ENCODE data around the gene KCNQ5.

KCNQ5 gene

DNA sequence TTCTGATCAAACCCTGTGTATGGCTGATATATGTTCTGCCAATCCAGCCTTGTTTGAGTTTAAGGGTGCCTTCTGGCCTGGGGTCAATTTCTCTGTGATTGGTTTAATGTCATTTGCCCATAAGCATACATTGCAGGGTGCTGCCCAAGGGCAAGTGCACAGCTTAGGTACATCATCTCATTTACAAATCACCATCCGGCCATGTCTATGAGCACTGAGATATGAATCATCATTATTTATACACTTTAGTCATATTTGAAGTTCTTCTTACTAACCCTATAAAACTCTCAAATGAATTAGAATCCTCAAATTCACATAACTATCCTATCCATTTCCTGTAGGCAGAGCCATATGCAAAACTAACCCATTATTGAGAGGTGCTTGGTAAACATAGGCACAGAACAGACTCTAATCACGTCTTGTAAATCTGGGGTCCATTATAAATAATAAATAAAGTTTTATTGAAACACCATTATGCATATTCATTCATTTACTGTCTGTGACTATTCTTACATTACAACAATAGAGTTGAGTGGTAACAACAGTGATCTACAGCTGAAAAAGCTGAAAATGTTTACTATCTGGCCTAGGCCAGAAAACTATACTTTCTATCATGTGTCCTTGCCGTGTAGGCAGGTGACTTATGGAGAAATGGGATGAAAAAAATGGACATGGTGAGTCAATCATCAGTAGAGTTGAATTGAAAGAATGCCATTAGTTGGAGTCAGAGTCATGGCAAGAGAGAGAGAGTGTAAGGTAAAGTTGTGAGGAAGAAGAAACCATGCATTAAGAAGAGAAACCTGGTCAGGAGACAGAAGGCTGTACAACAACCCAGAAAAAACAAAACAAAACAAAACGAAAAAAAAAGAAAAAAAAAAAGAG, 25.0 kb downstream of the KCNQ5 start:
- no peak for DNase-seq (ENCODE audit: low read depth, low spot score)
- no peaks in the 10 kb centered on the region for H3K9me3 ChIP-seq (ENCODE audit: low read depth, low read length)
- H3K36me3 ChIP-seq (ENCODE audit: insufficient read depth, low read length), result 0 out of 2 replicates have a peak, but pooled peaks cover 3% of the 10 kb centered on the region
- no peak overlapping the region for H3K4me3 ChIP-seq
- no peak overlapping the region for H3K9ac ChIP-seq (ENCODE audit: insufficient read length)
- H3K27ac ChIP-seq, result no peak overlapping the region
- TF ChIP-seq POLR2AphosphoS5 (IDR thresholded peaks at IDR 0.05; ENCODE audit: borderline replicate concordance, low read depth, low read length), result no peak
- no peak for TF ChIP-seq EZH2 (IDR thresholded peaks at IDR 0.05)

DNA sequence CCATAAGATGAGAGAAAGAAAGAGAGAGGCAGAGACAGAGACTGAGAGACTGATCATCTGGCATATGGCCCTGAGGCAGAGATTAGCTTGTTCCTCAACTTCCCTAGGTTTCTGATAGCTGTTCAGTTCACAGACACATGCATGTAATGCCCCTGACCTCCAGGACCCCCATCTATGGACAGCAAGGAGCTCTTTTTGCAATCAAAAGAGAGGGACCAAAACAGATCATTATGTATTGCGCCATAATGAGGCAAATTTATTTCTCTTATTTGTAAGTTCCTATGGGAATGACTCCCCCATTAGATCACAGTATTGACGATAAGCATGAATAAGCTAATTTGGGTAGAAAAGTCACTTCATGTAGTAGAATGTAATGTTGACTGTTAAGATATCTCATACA, 25.6 kb downstream of the KCNQ5 start:
- 0 out of 2 replicates have a peak, but pooled peaks cover 3% of the 10 kb centered on the region for H3K36me3 ChIP-seq (ENCODE audit: insufficient read depth, low read length)
- no peak overlapping the region for H3K27ac ChIP-seq
- DNase-seq (ENCODE audit: low read depth, low spot score), result no peak
- no peak overlapping the region for H3K9ac ChIP-seq (ENCODE audit: insufficient read length)
- no peak for TF ChIP-seq EZH2 (IDR thresholded peaks at IDR 0.05)
- TF ChIP-seq FOXP2 (optimal IDR thresholded peaks at IDR 0.05; ENCODE audit: control extremely low read depth, extremely low read length, insufficient read depth), result no peak
- no peak for TF ChIP-seq POLR2AphosphoS5 (IDR thresholded peaks at IDR 0.05; ENCODE audit: borderline replicate concordance, low read depth, low read length)
- H3K4me3 ChIP-seq, result no peak overlapping the region
- H3K9me3 ChIP-seq (ENCODE audit: low read depth, low read length), result no peaks in the 10 kb centered on the region

DNA sequence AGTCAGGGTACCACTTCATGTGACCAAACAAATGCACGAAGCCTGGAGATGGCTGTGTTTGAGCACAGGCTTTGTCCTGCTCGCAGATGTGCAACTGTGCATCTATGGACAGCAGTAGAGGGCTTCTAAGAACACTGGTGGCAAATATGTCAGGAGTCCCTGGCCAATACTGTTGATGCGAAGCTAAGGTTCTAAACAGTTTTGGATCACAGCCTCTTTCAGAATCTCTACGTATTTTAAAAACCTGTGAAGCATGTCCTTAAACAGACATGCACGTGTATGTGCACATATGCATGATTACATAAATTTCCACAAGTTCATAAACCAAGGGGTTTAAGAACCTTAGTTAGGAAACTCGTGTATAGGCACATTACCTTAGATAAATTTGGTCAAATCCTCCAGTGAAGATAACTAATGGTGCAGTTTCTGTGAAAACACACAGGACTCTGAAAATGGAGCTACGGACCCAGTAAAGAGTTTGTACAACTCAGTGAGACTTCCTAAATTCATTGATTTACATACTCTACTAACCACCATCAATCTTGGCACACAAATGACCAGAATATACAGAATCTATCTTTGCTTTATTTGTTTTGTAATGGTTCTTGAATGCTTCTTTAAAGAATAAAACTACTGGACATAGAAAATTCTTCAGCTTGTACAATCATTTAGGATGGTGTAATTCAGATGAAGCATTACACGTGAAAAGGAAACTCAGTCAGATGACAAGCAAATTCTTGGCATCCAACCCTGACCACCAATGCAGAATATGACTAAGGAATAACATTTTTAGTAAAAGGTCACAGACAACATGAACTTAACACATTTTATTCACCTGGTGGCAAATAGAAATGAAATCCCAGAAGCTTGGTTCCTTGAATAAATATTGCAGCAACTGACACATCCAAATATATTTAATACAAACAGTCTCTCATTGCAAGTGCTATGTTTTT, 27.4 kb downstream of the KCNQ5 start:
- peak overlapping the region; percentile 90 for H3K27ac ChIP-seq
- H3K36me3 ChIP-seq (ENCODE audit: insufficient read depth, low read length), result peaks cover 5% of the 10 kb centered on the region; the same call in 1 of the 2 replicates
- DNase-seq (ENCODE audit: low read depth, low spot score), result no peak
- H3K9ac ChIP-seq (ENCODE audit: insufficient read length), result no peak overlapping the region
- H3K4me3 ChIP-seq, result peak overlapping the region; percentile 57
- no peak for TF ChIP-seq POLR2AphosphoS5 (IDR thresholded peaks at IDR 0.05; ENCODE audit: borderline replicate concordance, low read depth, low read length)
- TF ChIP-seq FOXP2 (optimal IDR thresholded peaks at IDR 0.05; ENCODE audit: control extremely low read depth, extremely low read length, insufficient read depth), result no peak
- TF ChIP-seq EZH2 (IDR thresholded peaks at IDR 0.05), result no peak
- H3K9me3 ChIP-seq (ENCODE audit: low read depth, low read length), result no peaks in the 10 kb centered on the region

DNA sequence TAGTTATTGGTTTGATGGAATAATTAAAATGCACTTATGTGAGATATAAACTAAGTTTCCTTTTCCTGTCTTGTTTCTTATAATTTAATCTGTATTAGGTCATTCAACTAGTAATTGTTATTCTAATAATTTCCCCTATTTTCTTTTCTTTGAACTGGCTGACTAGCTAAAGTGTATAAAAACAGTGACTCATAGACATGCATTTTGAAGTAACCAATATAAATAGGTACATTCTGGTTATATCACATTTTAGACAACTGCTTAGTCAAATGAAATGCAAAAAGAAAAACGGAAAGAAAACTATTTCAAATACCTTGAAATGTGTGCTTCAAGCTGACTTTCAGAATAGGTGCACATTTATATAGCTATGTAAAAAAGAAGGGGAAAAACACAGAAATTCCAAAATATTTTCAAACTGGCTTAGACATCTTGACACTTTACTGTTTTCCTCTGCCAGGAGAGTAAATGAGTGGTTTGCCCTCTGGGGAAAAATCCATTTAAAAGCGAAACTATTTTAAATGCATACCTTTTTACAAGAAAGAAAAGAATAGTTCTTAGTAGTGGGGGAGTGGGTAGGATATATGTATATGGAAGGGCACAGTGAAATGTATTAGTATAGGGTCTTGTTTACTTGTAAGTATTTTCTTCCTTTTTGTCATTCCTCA, 28.3 kb downstream of the KCNQ5 start:
- H3K36me3 ChIP-seq (ENCODE audit: insufficient read depth, low read length), result peaks cover 5% of the 10 kb centered on the region; the same call in 1 of the 2 replicates
- no peak for DNase-seq (ENCODE audit: low read depth, low spot score)
- H3K27ac ChIP-seq, result peak overlapping the region; percentile 90
- peak overlapping the region; percentile 57 for H3K4me3 ChIP-seq
- no peak for TF ChIP-seq EZH2 (IDR thresholded peaks at IDR 0.05)
- TF ChIP-seq FOXP2 (optimal IDR thresholded peaks at IDR 0.05; ENCODE audit: control extremely low read depth, extremely low read length, insufficient read depth), result no peak
- TF ChIP-seq POLR2AphosphoS5 (IDR thresholded peaks at IDR 0.05; ENCODE audit: borderline replicate concordance, low read depth, low read length), result no peak
- no peaks in the 10 kb centered on the region for H3K9me3 ChIP-seq (ENCODE audit: low read depth, low read length)
- H3K9ac ChIP-seq (ENCODE audit: insufficient read length), result peak overlapping the region; percentile 24

DNA sequence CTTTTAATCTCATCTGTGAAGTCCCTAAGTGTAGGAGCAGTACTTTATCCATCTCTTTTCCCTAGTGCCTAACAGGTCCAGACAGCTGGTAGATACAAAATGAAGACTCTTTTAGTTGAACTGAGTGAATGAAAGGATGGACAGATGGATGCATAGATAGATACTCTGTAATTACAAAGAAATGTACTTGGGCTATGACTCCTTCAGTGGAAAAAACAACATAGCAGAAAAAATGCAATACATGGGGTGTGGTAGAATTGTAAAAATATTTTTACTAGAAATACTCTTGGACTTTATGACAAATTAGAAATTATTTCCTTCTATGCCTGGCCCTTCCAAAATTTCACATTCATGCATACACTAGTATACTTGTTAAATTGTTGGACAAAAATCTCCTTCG, 29.3 kb downstream of the KCNQ5 start:
- no peak for DNase-seq (ENCODE audit: low read depth, low spot score)
- peak overlapping the region; percentile 57 for H3K4me3 ChIP-seq
- H3K9ac ChIP-seq (ENCODE audit: insufficient read length), result peak overlapping the region; percentile 65
- peak overlapping the region; percentile 90 for H3K27ac ChIP-seq
- no peak for TF ChIP-seq FOXP2 (optimal IDR thresholded peaks at IDR 0.05; ENCODE audit: control extremely low read depth, extremely low read length, insufficient read depth)
- no peak for TF ChIP-seq EZH2 (IDR thresholded peaks at IDR 0.05)
- no peak for TF ChIP-seq POLR2AphosphoS5 (IDR thresholded peaks at IDR 0.05; ENCODE audit: borderline replicate concordance, low read depth, low read length)
- H3K36me3 ChIP-seq (ENCODE audit: insufficient read depth, low read length), result peaks cover 5% of the 10 kb centered on the region; the same call in 1 of the 2 replicates
- H3K9me3 ChIP-seq (ENCODE audit: low read depth, low read length), result no peaks in the 10 kb centered on the region

DNA sequence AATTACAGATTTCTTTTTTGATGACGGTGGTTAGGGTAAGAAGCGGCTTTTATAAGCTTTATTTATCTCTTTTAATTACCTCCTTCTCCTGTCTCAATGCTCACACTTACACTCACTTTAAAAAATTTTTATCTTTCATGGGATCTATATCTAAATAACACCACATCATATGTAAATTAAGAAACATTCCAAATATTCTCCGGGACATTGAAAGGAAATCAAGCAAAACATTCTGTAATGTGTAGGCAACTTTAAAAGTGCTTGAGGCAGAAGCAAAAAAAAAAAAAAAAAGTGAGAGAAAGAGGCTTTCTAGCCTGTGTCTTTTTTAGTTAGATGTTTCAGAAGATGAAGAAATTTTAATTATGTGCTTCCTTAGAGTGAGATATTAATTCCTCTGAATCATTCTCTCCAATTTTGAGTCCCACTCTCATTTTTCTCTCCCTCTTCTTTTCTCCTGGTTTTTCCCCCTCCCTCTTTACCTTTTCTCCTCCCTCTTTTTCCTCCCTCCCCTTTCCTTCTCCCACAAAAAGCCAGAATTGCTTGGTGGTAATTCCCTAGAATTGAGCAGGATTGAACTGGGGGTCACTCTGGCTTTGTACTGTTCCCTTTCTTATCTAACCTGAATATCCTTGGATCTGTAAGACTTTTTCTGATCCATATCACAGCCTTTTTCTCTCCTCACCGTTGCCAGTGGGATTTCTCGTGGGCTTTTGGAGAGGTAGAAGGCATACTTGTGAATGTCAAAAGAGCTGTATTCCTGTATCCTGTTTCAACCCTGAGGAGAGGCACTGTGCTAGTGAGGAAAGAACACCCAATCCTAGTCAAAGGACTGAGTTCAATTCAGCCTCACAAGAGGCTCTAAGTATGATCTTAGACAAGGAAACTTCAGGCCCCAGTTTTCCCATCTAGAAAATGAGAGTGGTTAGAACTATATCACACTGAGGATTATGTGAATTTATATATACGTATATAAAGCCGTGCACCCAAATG, 30.4 kb downstream of the KCNQ5 start:
- TF ChIP-seq POLR2AphosphoS5 (IDR thresholded peaks at IDR 0.05; ENCODE audit: borderline replicate concordance, low read depth, low read length), result no peak; the same call in 1 of the 2 replicates
- TF ChIP-seq FOXP2 (optimal IDR thresholded peaks at IDR 0.05; ENCODE audit: control extremely low read depth, extremely low read length, insufficient read depth), result no peak
- peak overlapping the region; percentile 57 for H3K4me3 ChIP-seq
- H3K36me3 ChIP-seq (ENCODE audit: insufficient read depth, low read length), result peaks cover 5% of the 10 kb centered on the region; the same call in 1 of the 2 replicates
- peak overlapping the region; percentile 90 for H3K27ac ChIP-seq
- peak overlapping the region; percentile 65 for H3K9ac ChIP-seq (ENCODE audit: insufficient read length)
- peak; percentile 57 for DNase-seq (ENCODE audit: low read depth, low spot score)
- H3K9me3 ChIP-seq (ENCODE audit: low read depth, low read length), result no peaks in the 10 kb centered on the region

DNA sequence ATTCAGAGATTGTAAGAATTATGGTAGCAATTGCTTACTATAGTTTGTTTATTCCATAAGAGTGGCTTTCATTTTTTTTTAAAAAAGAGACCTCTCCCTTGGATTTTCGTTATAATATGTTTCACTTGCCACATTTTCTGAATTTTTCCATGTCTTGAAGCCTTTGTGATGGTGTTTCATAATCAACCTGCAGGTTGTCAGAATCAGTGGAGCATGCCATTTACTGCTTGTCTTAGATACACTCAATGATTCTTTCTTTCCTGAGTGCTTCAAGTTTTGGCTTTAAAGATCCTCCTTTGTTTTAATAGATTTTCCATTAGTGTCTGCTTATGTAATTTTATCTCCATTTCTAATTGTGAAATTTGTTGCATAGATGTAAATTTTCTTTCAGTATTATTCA, 31.2 kb downstream of the KCNQ5 start:
- Histone ChIP-seq H3K4me3 (peak overlapping the region; percentile 57; the same call in 1 of the 2 replicates), H3K9ac (ENCODE audit: insufficient read length) (no peak overlapping the region), H3K36me3 (ENCODE audit: insufficient read depth, low read length) (peaks cover 3% of the 10 kb centered on the region; the same call in 1 of the 2 replicates), H3K9me3 (ENCODE audit: low read depth, low read length) (no peaks in the 10 kb centered on the region), H3K27ac (peak overlapping the region; percentile 90)
- DNase-seq (ENCODE audit: low read depth, low spot score), result no peak
- TF ChIP-seq POLR2AphosphoS5 (IDR thresholded peaks at IDR 0.05; ENCODE audit: borderline replicate concordance, low read depth, low read length) (no peak), EZH2 (IDR thresholded peaks at IDR 0.05) (no peak), FOXP2 (optimal IDR thresholded peaks at IDR 0.05; ENCODE audit: control extremely low read depth, extremely low read length, insufficient read depth) (no peak)
